Measurements from ENCODE around the gene SACM1L.
A peak's percentile ranks its signal among the peaks of the same experiment; 100 is the strongest.

Gene SACM1L

DNA sequence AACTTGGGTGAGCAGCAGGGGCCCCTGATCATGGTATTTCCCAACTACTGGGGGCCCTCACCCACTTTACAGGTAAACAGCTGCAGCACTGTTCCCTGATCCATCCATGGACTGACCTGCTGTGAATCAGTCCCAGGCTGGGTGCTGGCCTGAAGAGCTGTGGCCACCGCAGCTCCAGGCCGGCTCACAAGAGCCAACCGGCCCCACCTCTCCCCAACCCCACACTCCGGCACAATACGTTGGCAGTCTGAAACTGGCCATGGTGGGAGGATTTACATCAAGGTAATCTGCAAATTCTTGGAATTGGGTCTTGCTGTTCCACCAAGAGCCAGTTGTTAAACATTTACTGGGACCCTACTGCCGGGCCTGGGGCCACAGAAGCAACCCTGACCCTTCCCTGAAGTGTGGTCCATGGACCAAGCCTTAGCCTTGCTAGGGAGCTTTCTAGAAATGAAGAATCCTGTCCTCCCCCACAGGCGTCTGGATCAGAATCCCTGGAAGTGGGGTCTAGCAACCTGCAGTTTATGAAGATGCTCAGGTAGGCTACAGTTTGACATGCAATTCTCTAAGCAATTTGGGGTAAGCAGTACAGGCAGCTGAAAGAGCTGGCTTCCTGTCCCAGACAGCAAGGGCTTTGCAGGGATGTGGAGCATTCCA, 103.4 kb downstream of the SACM1L start:
- no peak for DNase-seq

- no peak for DNase-seq
These were observed 104.4 kb downstream of the SACM1L start for GRCh38 chr3:45793482-45794176.

- no peak for DNase-seq
These were observed 105.0 kb downstream of the SACM1L start for GRCh38 chr3:45794177-45794560.

DNA sequence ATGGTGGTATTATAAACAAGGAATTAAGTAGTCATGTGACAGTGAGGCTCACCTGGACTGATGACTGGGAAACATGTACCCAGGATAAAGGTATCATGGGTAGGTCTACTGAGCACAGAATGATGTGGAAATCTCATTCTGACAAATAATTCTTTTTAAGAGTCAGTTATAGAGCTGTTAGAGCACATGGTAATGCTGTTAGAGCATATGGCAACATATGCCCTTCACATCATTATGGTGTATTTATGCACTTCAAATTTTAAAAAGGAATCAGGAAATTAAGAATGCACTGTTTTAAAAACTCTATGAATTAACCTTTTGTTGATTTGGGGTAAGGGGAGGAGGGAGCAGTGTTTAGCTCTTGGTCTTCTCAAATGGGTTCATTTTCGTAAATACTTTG, 105.5 kb downstream of the SACM1L start:
- peak in 1 of 2 experiments; percentile 47 for DNase-seq
